Stimulated activated CD8-positive, alpha-beta memory T cell treated with anti-CD3 and anti-CD28 coated beads, Interleukin-12 subunit alpha, Interleukin-12 subunit beta, amount 100 ng/mL, for 4 hours (primary cell): ENCODE measurements around the gene KLHL26.
"Not testable (repeated sequence)": the region's sequence is repeated elsewhere in the genome, so short reads cannot be mapped to it uniquely, and the experiment has no call there.

Experiments used
- DNase-seq: peaks from one replicate; pipeline ENCODE4 v3.0.0-alpha.2; 2020; ENCODE audit warnings: low read depth

The KLHL26 gene, protein sequence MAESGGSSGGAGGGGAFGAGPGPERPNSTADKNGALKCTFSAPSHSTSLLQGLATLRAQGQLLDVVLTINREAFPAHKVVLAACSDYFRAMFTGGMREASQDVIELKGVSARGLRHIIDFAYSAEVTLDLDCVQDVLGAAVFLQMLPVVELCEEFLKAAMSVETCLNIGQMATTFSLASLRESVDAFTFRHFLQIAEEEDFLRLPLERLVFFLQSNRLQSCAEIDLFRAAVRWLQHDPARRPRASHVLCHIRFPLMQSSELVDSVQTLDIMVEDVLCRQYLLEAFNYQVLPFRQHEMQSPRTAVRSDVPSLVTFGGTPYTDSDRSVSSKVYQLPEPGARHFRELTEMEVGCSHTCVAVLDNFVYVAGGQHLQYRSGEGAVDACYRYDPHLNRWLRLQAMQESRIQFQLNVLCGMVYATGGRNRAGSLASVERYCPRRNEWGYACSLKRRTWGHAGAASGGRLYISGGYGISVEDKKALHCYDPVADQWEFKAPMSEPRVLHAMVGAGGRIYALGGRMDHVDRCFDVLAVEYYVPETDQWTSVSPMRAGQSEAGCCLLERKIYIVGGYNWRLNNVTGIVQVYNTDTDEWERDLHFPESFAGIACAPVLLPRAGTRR

GRCh38 chr19:18636969-18637629 is at the start of gene KLHL26:
Gene KLHL26, plus strand, starts transcription at chr19:18637028. Its CDS starts 27 bp downstream, at chr19:18637055.
- no peak for DNase-seq

DNA sequence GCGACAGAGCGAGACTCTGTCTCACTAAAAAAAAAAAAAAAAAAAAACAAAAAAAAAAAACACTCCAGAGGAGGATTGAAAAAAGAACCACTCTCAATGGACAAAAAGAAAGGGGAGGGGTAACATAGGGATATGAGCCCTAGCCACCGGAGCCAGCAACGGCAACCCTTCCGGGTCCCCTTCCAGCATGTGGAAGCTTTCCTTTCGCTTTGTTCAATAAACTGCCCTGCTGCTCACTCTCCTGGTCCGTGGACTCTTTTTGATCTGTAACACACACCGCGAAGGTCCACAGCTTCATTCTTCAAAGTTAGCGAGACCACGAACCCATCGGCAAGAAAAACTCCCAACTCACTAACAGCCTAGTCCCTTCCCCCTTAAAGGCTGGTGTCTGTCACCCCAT is 49.3 kb upstream of the KLHL26 start:
- DNase-seq: no peak

DNA sequence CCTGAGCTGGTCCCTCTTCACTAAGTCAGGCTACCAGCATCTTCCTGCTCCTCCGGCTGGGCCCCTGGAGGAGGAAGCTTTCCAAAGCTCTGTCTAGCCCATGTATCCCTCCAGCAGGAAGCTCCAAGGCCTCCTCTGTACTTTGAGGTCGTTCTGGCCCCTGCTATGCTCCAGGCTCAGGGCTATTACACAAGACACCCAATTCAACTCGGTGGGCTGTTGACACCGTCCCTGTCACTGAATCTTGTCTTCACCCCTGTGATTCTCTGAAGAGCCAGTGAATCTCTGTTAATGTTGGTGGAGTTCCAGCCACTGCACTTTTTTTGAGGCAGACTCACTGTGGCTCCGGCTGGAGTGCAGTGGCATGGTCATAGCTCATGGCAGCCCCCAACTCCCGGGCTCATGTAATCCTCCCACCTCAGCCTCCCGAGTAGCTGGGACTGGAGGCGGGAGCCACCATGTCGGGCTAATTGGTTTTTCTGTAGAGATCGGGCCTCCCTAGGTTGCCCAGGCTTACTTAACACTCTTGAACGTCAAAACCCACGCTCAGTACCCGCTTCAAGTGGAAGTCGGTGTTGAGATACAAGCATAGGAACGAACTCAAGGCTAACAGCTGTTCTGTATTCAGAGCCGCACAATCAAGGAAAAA is 48.7 kb upstream of the KLHL26 start:
- no peak for DNase-seq

- DNase-seq: peak; percentile 83
Observed at GRCh38 chr19:18588611-18589379, 48.0 kb upstream of the KLHL26 start, which contains the start of gene REX1BD. Gene REX1BD, plus strand, starts transcription at chr19:18588798. Its CDS starts 4 bp downstream, at chr19:18588802.

GRCh38 chr19:18589380-18590272 is 47.2 kb upstream of the KLHL26 start:
- DNase-seq: no peak

- DNase-seq: no peak
Observed at GRCh38 chr19:18590273-18591272, 46.3 kb upstream of the KLHL26 start.

DNA sequence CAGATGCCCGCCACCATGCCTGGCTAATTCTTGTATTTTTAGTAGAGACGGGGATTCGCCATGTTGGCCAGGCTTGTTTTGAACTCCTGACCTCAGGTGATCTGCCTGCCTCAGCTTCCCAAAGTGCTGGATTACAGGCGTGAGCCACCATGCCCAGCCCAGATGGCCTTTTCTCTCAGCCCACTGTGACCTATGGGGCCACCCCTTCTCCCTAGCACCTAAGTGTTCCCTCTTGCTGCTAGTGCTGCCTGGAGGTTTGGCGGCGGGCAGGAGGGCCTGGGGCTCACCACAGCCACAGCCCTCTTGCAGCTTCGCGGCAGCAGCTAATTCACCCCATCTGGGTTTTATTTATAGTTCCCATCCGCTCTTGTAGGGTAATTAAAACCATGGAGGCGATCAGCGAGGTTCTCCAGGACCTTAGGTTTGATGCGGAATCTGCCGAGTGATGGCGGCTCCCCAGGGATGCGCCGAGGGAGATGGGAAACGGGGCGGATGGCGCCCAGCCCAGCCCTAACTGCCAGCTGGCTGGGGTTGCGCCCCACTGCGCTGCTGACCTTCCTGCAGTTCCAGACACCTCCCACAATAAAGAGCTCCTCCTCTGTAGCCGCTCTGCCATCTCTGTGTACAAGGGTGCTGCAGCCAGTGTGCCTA is 45.0 kb upstream of the KLHL26 start:
- no peak for DNase-seq

GRCh38 chr19:18592732-18593131 is 44.1 kb upstream of the KLHL26 start:
- not testable (repeated sequence) for DNase-seq

DNA sequence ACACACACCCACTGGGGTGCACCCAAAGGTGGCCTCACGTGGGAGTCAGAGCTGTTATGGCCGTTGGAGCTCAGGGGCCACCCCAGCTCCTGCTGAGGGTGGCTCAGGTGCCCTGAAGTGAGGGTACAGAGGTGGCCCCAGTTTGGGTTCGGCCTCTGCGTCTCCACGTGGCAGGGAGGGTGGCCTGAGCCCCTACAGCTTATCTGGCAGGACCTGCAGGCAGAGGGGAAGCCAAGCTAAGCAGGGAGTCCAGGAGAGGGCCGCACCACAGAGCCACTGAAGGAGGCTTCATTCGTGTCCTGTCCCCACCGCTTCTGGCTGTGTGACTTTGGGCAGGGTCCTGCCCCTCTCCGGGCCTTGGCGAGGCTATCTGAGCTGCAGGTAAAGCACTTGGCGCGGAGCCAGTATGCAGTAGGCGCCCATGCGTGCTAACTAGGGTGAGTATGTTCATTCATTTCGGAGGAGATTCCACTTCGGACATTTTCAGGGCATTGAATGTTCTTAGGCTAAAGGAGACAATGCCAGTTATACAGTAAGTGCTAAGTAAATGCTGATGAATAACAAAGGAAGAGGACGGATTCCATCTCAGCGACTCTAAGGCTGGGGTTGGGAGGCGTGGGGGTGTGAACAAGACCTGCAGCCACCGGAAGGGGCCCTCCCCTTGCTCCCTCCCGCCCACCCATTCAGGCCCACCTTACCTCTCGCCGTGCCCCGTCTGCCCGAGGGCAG is 43.3 kb upstream of the KLHL26 start:
- DNase-seq: no peak

DNA sequence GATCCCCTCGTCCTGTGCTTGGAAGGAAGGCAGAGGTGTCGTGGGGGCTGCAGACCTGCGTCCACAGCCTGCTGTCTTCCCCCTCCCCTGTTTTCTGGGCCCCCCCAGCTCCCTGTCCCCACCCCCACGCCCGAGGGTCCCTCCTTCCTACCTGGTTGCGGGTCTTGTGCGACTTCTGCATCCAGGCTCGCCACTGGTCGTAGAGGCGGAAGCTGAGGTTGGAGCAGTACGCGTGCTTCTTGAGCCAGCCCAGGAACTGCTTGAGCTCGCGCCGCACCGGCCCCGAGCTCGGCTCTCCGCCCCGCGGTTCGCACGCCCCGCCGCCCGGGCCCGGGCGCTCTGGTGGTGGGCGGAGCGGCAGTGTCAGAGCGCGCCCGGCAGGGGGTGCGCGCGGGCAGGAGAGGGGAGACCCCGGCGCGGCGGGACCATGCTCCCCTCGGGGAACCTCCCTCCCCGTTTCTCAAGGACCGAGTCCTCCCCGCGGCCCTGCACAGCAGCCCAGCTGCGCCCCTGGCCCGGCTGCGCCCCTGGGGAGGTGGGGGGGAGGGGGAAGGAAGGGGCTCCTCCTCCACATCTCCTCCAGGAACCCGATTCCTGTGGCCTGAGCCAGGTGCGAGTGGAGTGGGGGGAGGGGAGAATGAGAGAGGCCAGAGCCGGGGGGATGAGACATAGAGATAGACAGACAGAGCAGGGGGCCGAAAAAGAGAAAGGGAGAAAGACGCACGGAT is 42.6 kb upstream of the KLHL26 start:
- peak; percentile 67 for DNase-seq

DNA sequence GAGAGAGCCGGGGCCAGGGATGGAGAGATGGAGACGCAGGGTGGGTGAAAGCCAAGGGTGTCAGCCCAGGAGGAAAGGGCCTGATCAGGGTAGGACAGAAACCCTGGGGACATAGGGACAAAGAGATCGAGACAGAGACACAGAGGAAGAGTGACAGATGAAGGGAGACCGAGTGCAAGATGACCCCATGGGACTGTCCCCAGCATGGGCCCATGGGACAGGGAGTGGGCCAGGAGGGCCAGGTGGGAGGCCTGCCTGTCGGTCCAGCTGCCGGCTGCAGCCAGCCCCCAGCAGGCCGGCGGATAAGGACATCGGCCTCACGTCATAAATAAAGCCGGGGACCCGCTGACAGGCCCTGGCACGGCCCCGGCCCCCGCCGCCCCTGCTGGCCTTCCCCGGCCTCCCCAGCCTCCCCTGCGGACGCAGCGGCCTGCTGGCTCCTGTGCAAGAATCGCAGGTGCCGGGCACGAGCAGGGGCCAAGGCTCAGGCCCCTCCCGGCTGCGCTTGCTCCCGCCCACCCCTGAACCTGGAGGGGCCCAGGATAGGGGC is 41.9 kb upstream of the KLHL26 start:
- DNase-seq: no peak

DNA sequence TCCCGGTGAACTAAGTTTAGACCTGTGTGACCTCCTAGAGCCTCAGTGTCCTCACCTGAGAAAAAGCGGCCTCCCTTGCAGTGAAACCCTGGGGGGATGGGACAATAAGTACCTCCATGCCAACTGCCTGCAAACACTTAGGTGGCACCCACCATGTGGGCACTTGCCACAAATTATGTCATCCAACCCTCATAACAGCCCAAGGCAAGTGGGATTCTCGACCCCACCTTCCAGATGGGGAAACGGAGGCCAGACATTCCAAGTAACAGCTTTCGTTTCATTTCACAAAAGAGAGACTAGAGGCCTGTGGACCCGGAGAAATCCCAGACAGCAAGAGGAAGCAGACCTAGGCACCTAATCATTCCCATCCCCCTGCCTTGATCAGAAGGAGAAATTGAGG is 41.4 kb upstream of the KLHL26 start:
- no peak for DNase-seq

DNA sequence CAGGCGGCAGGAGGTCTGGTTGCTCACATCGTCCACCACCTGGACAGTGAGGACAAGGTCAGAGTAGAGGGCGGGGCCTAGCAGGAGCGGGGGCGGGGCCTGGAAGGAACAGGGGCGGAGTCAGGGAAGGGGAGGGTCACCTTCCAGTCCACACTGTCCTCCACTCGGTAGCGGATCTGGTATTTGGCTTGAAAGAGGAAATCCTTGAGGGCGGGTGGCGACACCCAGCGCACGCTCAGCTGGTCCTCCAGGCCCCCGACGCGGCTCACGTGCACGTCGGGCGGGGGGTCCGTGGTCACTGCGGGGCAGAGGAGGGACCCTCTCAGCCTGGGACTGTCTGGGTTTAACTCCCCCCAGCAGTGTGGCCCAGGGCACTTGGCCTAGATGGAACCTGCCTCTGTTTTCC is 40.1 kb upstream of the KLHL26 start:
- no peak for DNase-seq

DNA sequence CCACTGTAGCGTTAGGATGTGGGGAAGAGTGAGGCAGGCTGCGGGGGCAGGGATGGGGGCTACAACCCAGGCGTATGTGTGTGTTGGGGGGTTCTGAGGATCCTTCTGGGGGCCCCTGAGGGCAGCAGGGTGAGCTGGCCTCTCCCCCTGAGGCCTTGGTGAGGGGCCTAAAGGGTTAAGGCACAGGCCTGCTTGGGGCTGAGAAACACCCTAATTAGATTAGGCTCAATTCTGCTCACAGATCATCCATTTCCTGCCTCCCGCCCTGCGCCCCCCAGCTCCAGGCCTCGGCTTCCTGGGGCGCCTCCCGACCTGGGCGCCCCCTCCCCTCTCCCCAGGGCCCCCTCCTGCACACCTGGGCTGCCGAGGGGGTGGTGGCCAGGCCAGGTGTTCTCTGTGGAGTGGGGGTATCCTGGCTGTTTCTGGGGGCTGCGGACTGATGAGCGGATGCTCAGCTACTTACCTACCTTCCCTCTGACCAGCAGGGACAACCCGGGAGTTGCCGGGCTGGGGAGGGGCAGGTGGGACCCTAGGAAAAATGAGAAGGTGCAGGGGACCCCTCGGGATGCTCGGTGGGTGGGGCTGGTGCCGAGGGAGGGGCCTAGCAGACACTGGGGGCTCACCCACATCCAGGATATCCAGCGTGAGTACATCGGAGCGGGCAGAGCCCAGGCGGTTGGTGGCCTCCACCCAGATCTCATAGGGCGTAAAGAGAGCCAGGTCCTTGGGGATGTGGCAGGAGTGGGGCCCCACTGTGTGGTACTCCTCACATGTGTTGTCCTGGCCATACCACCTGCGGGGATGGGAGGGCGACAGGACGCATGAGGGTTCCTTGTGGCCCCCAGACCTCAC is 38.8 kb upstream of the KLHL26 start:
- no peak for DNase-seq

- DNase-seq: no peak
Observed at GRCh38 chr19:18599485-18599884, 37.3 kb upstream of the KLHL26 start.
